IMR-90 (cell line): ENCODE measurements around the gene PACSIN3. TPM values are rescaled to one million over a fixed set of nuclear protein-coding genes. Genes with fewer than 3 reads are reported as not detected.

Experiments
- ATAC-seq: fragments of 200-7000 bp; cut with Tn5 transposase; 2 replicates; pipeline ENCODE4 v1.9.1; 2020; ENCODE audit warnings: low read depth, mild to moderate bottlenecking, moderate library complexity
- BruUV-seq: library from RNA; stranded (reverse); fragments of 400-500 nt; replicated peaks from 2 replicates; lab custom pipeline; 2021; lab: Mats Ljungman, UMichigan
- CTCF ChIA-PET: fragments of 300-600 bp; formaldehyde crosslinking; extraction: SDS; loops from one replicate; lab custom pipeline; 2021; ENCODE audit warnings: antibody characterized with exemption; lab: Yijun Ruan, JAX
- POLR2A ChIA-PET: fragments of 300-600 bp; sonication (Branson Sonifier 250); formaldehyde crosslinking; loops from one replicate; lab custom pipeline; 2022; ENCODE audit warnings: antibody characterized with exemption; ENCODE audit not compliant: unreplicated experiment; lab: Charles Lee
- DNase-seq: peaks from one replicate; pipeline ENCODE4 v3.0.0; 2013
- H2AFZ ChIP-seq: replicated peaks from 2 replicates; pipeline ENCODE3; 2013; ENCODE audit warnings: low read length, mild to moderate bottlenecking; ENCODE audit not compliant: poor library complexity
- H2AK5ac ChIP-seq: 2 replicates; pipeline ENCODE4 v1.6.1; 2013; ENCODE audit warnings: low read depth, low read length, inconsistent platforms
- H2AK9ac ChIP-seq: replicated peaks from 2 replicates; pipeline ENCODE3; 2013; ENCODE audit warnings: mild to moderate bottlenecking, low read depth, low read length, moderate library complexity; ENCODE audit not compliant: poor library complexity
- H2BK120ac ChIP-seq: 2 replicates; pipeline ENCODE4 v1.6.1; 2013; ENCODE audit warnings: low read depth, low read length, inconsistent platforms
- H2BK15ac ChIP-seq: 3 replicates; pipeline ENCODE4 v1.6.1; 2013; ENCODE audit warnings: low read depth, low read length, inconsistent platforms
- H2BK20ac ChIP-seq: 2 replicates; pipeline ENCODE4 v1.6.1; 2013; ENCODE audit warnings: low read depth, mild to moderate bottlenecking, inconsistent platforms, low read length, moderate library complexity
- H2BK5ac ChIP-seq: 2 replicates; pipeline ENCODE4 v1.6.1; 2013; ENCODE audit warnings: mild to moderate bottlenecking, low read depth, low read length, inconsistent platforms; ENCODE audit not compliant: poor library complexity, severe bottlenecking
- H3K14ac ChIP-seq: replicated peaks from 2 replicates; pipeline ENCODE4 v1.6.1; 2013; ENCODE audit warnings: low read depth, low read length, inconsistent platforms
- H3K18ac ChIP-seq: 2 replicates; pipeline ENCODE4 v1.6.1; 2013; ENCODE audit warnings: low read depth, low read length, control low read depth
- H3K23ac ChIP-seq: 2 replicates; pipeline ENCODE4 v1.6.1; 2013; ENCODE audit warnings: low read depth, low read length, inconsistent platforms
- H3K27ac ChIP-seq: 2 replicates; pipeline ENCODE4 v1.5.1; 2013; ENCODE audit warnings: mild to moderate bottlenecking, control low read depth, low read length; ENCODE audit not compliant: insufficient read depth
- H3K27me3 ChIP-seq: 2 replicates; pipeline ENCODE4 v1.6.1; 2013; ENCODE audit warnings: low read length; ENCODE audit not compliant: control insufficient read depth, insufficient read depth
- H3K36me3 ChIP-seq: 2 replicates; pipeline ENCODE4 v1.6.1; 2013; ENCODE audit warnings: low read length, mixed read lengths; ENCODE audit not compliant: control insufficient read depth, insufficient read depth
- H3K4ac ChIP-seq: 2 replicates; pipeline ENCODE4 v1.6.1; 2013; ENCODE audit warnings: low read depth, low read length, inconsistent platforms
- H3K4me1 ChIP-seq: 2 replicates; pipeline ENCODE4 v1.6.1; 2013; ENCODE audit warnings: low read length, mixed read lengths; ENCODE audit not compliant: control insufficient read depth, insufficient read depth
- H3K4me2 ChIP-seq: 2 replicates; pipeline ENCODE4 v1.6.1; 2013; ENCODE audit warnings: low read depth, mild to moderate bottlenecking, control low read depth, low read length, moderate library complexity
- H3K4me3 ChIP-seq: 2 replicates; pipeline ENCODE4 v1.5.1; 2013; ENCODE audit warnings: low read depth, mild to moderate bottlenecking, control low read depth, low read length, moderate library complexity; ENCODE audit not compliant: insufficient read depth
- H3K56ac ChIP-seq: 2 replicates; pipeline ENCODE4 v1.6.1; 2013; ENCODE audit warnings: low read length, inconsistent platforms; ENCODE audit not compliant: insufficient read depth; ENCODE audit errors: extremely low read depth
- H3K79me1 ChIP-seq, 2 experiments: 2 replicates each; pipeline ENCODE4 v1.6.1; 2013; ENCODE audit warnings: low read length in 2 of 2, inconsistent platforms in 1 of 2, low read depth in 1 of 2
- H3K9ac ChIP-seq: 2 replicates; pipeline ENCODE4 v1.6.1; 2013; ENCODE audit warnings: low read depth, low read length, control low read depth
- H3K9me1 ChIP-seq: 2 replicates; pipeline ENCODE4 v1.6.1; 2013; ENCODE audit warnings: low read length, inconsistent platforms; ENCODE audit not compliant: insufficient read depth
- H3K9me3 ChIP-seq: 2 replicates; pipeline ENCODE4 v1.6.1; 2013; ENCODE audit warnings: low read length; ENCODE audit not compliant: control insufficient read depth, insufficient read depth
- H4K20me1 ChIP-seq: 2 replicates; pipeline ENCODE4 v1.6.1; 2013; ENCODE audit warnings: low read length, inconsistent platforms; ENCODE audit not compliant: insufficient read depth
- H4K5ac ChIP-seq: 2 replicates; pipeline ENCODE4 v1.6.1; 2013; ENCODE audit warnings: mild to moderate bottlenecking, low read depth, low read length, control low read depth
- H4K8ac ChIP-seq, 2 experiments: 2 replicates each; pipeline ENCODE4 v1.6.1; 2013; ENCODE audit warnings: low read depth in 2 of 2, low read length in 2 of 2, control low read depth in 1 of 2, inconsistent platforms in 1 of 2
- H4K91ac ChIP-seq: 2 replicates; pipeline ENCODE4 v1.6.1; 2013; ENCODE audit warnings: low read depth, low read length, inconsistent platforms; ENCODE audit not compliant: insufficient read depth
- CEBPB ChIP-seq: IDR thresholded peaks from 2 replicates; pipeline ENCODE4 v1.6.1; 2012; ENCODE audit warnings: low read depth, low read length, improper control_type of control experiment
- ELK1 ChIP-seq: fragments of 150-350 bp; IDR thresholded peaks from 2 replicates; pipeline ENCODE4 v1.6.1; 2016; ENCODE audit warnings: low read depth, mild to moderate bottlenecking, low read length, moderate library complexity, borderline replicate concordance
- NFE2L2 ChIP-seq: fragments of 150-350 bp; IDR thresholded peaks from 2 replicates; pipeline ENCODE4 v1.6.1; 2016; ENCODE audit warnings: low read depth, mild to moderate bottlenecking, low read length
- RAD21 ChIP-seq: IDR thresholded peaks from 2 replicates; pipeline ENCODE4 v1.6.1; 2012; ENCODE audit warnings: low read length, improper control_type of control experiment
- RCOR1 ChIP-seq: IDR thresholded peaks from 2 replicates; pipeline ENCODE4 v1.6.1; 2012; ENCODE audit warnings: mild to moderate bottlenecking, low read length, improper control_type of control experiment; ENCODE audit not compliant: insufficient replicate concordance
- dilution Hi-C: fragments of 300-500 bp; cut with HindIII; formaldehyde crosslinking; loops from one replicate; pipeline ENCODE4 v1.14.3; 2018; ENCODE audit warnings: low sequenced_read_pairs; ENCODE audit not compliant: unreplicated experiment
- in situ Hi-C: fragments of 300-500 bp; cut with MboI; formaldehyde crosslinking; loops from 3 replicates; pipeline ENCODE4 v1.14.3; 2019; ENCODE audit warnings: low sequenced_read_pairs, inconsistent platforms, mixed read lengths
- intact Hi-C: fragments of 100-400 bp; cut with micrococcal nuclease; formaldehyde crosslinking; loops from 2 replicates; pipeline ENCODE4 v1.10.0; 2022
- polyA plus RNA-seq, 3 experiments: library from polyadenylated mRNA; depleted of rRNA; stranded (reverse); fragments of >200 nt; gene quantifications; 2 replicates each; pipeline ENCODE4 v1.2.3, GENCODE V29; 2012; ENCODE audit warnings: low replicate concordance in 1 of 3
- total RNA-seq: library from RNA; depleted of rRNA; stranded (reverse); fragments of >200 nt; gene quantifications from 2 replicates; pipeline ENCODE4 v1.2.3, GENCODE V29; 2012

Gene PACSIN3
- total and polyA plus RNA-seq, 2 of the 4 experiments (the other 2 are of a cell fraction) = 19.2 to 21.1 TPM

- Histone ChIP-seq H2BK5ac (no peak overlapping the region), H3K4ac (no peak overlapping the region), H3K9ac (no peak overlapping the region), H2BK15ac (no peak overlapping the region), H2AFZ (no peak overlapping the region), H3K9me3 (no peaks in the 10 kb centered on the region), H4K5ac (no peak overlapping the region), H2AK5ac (no peak overlapping the region), H3K14ac (no peak overlapping the region), H3K79me1 (no peaks in the 10 kb centered on the region), H4K20me1 (no peaks in the 10 kb centered on the region), H4K8ac (no peak overlapping the region), H3K56ac (no peak overlapping the region), H3K9me1 (peaks cover 3% of the 10 kb centered on the region; the same call in 1 of the 2 replicates), H2BK20ac (no peak overlapping the region), H2AK9ac (no peak overlapping the region), H2BK120ac (no peak overlapping the region), H3K4me3 (no peak overlapping the region), H3K27me3 (no peaks in the 10 kb centered on the region), H3K36me3 (no peaks in the 10 kb centered on the region), H3K18ac (no peak overlapping the region), H3K4me2 (no peak overlapping the region), H4K91ac (no peak overlapping the region), H3K23ac (no peak overlapping the region), H3K27ac (no peak overlapping the region), H3K4me1 (no peaks in the 10 kb centered on the region)
- ATAC-seq (no peak), DNase-seq (no peak)
- ChIA-PET CTCF (interaction anchor here (0.5 kb wide), 1 partner anchor 109 kb away, joined by 3 read pairs; no protein-coding TSS in a partner anchor), POLR2A (no interaction called here)
- BruUV-seq = no TSS peak
- intact Hi-C loops (no loop called here), dilution Hi-C loops (no loop called here), in situ Hi-C loops (no loop called here)
- no peak for TF ChIP-seq CEBPB
- no peak for TF ChIP-seq NFE2L2
- no peak for TF ChIP-seq RCOR1
- TF ChIP-seq RAD21 = no peak
- TF ChIP-seq ELK1 = no peak
These were observed 53.7 kb downstream of the PACSIN3 start for GRCh38 chr11:47132490-47132889.
